Activated CD8-positive, alpha-beta T cell treated with anti-CD3 and anti-CD28 coated beads, Interleukin-2, amount 10 ng/mL, durations not matched to agents 7 days and 5 days (primary cell): ENCODE data around the gene CUL4A. TPM values are rescaled to one million over a fixed set of nuclear protein-coding genes. Genes with fewer than 3 reads are reported as not detected.

Experiments
- ATAC-seq: fragments of 150-1000 bp; cut with Tn5 transposase; one replicate; pipeline ENCODE4 v1.10.0; 2021; ENCODE audit warnings: moderate library complexity
- CTCF ChIA-PET: fragments of 350-600 bp; sonication (Branson Sonifier 250); formaldehyde crosslinking; loops from one replicate; lab custom pipeline; 2021; ENCODE audit warnings: antibody characterized with exemption; lab: Charles Lee
- POLR2A ChIA-PET: fragments of 350-600 bp; sonication (Branson Sonifier 250); formaldehyde crosslinking; loops from one replicate; lab custom pipeline; 2021; ENCODE audit warnings: antibody characterized with exemption; lab: Charles Lee
- DNase-seq: peaks from one replicate; pipeline ENCODE4 v3.0.0-alpha.2; 2020
- H3K27ac Mint-ChIP-seq: one replicate; pipeline ENCODE4 v1.8.0; 2021; ENCODE audit warnings: mild to moderate bottlenecking, mixed read lengths
- H3K27me3 Mint-ChIP-seq: one replicate; pipeline ENCODE4 v1.8.0; 2021; ENCODE audit warnings: low read depth, mixed read lengths
- H3K36me3 Mint-ChIP-seq: one replicate; pipeline ENCODE4 v1.8.0; 2021; ENCODE audit warnings: low read depth, mixed read lengths
- H3K4me1 Mint-ChIP-seq: one replicate; pipeline ENCODE4 v1.8.0; 2021; ENCODE audit warnings: low read depth, mixed read lengths
- H3K4me3 Mint-ChIP-seq: one replicate; pipeline ENCODE4 v1.8.0; 2021; ENCODE audit warnings: mild to moderate bottlenecking, mixed read lengths
- H3K9me3 Mint-ChIP-seq: one replicate; pipeline ENCODE4 v1.8.0; 2022; ENCODE audit warnings: mixed read lengths; ENCODE audit not compliant: insufficient read depth
- total RNA-seq, 2 experiments: library from RNA; stranded (reverse); gene quantifications; one replicate each; pipeline ENCODE4 v1.2.3, GENCODE V29; 2021

Gene CUL4A
- total RNA-seq, 2 experiments from 2014 or later, result 65.9 to 70.5 TPM

DNA sequence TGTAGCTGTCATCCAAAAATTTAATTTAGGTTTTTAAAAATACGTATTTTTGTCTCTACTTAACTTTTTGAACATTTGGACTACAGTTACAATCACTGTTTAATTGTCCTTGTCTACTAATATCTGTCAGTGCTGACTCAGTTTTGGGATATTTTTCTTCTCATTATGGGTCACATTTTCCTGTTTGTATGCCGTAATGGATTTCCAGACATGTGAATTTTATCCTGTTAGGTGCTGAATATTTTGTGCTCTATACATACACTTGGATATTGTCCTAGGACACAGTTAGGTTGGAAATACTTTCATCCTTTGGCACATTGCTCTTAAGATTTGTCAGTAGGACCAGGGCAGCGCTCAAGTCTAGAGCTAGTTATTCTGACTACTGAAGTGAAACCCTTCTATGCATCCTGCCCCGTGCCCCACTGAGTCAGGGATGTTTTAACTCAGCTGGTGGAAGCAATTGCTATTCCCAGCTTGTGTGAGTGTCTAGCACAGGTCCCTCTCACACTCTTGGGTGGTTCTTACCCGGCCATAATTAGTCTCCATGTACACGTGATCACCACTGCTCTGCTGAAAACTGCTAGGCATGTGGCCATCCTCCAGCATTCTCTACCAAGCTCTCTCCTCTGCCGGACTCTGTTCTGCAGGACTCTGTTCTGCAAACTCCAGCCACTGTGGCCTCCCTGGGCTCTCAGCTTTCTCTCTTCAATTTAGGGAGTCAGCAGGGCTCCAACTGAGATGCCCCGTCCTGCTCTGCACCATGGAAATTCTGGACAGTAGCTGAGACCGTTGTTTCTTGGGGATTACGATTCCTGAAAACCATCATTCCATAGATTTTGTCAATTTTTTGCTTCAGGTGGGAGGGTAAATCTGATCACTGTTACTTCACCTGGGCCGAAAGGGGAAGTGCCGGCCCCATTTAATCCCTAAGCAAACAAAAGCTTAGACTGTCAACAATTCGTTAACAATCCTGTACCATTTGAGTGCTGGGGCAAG is 39.8 kb upstream of the CUL4A start:
- ATAC-seq, result no peak
- no peaks in the 10 kb centered on the region for H3K9me3 Mint-ChIP-seq
- ChIA-PET CTCF (no interaction called here), POLR2A (interaction anchor here (0.6 to 1.2 kb wide), 2 partner anchors 16 to 185 kb away, joined by 3 read pairs; no protein-coding TSS in a partner anchor)
- no peak overlapping the region for H3K4me3 Mint-ChIP-seq
- no peak for DNase-seq
- H3K36me3 Mint-ChIP-seq, result peaks cover 44% of the 10 kb centered on the region
- H3K4me1 Mint-ChIP-seq, result peaks cover 6% of the 10 kb centered on the region
- H3K27me3 Mint-ChIP-seq, result no peaks in the 10 kb centered on the region
- no peak overlapping the region for H3K27ac Mint-ChIP-seq

DNA sequence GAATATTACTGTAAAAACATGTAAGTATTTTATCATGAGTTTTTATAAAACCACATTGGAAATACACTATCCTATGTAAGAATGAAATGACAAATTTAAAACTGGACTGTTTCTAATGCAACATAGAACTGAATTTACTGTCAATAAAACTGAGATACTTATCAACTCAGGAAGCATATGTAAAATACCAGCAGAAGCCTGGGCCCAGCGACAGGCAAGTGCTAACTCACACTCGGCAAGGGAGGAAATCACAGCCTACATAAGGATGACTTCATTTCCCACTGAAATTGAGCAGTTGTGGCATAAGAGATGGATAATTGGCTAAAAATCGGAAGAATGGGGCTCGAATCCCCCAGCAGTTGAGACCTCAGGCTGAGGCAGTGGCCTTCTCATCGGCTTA is 38.9 kb upstream of the CUL4A start:
- no peaks in the 10 kb centered on the region for H3K9me3 Mint-ChIP-seq
- DNase-seq (no peak), ATAC-seq (no peak)
- no peak overlapping the region for H3K4me3 Mint-ChIP-seq
- H3K4me1 Mint-ChIP-seq, result peaks cover 6% of the 10 kb centered on the region
- H3K27ac Mint-ChIP-seq, result no peak overlapping the region
- CTCF ChIA-PET, result no interaction called here
- POLR2A ChIA-PET, result interaction anchor here (0.6 to 1.2 kb wide), 2 partner anchors 15 to 186 kb away, joined by 3 read pairs; no protein-coding TSS in a partner anchor
- H3K27me3 Mint-ChIP-seq, result no peaks in the 10 kb centered on the region
- H3K36me3 Mint-ChIP-seq, result peaks cover 45% of the 10 kb centered on the region

DNA sequence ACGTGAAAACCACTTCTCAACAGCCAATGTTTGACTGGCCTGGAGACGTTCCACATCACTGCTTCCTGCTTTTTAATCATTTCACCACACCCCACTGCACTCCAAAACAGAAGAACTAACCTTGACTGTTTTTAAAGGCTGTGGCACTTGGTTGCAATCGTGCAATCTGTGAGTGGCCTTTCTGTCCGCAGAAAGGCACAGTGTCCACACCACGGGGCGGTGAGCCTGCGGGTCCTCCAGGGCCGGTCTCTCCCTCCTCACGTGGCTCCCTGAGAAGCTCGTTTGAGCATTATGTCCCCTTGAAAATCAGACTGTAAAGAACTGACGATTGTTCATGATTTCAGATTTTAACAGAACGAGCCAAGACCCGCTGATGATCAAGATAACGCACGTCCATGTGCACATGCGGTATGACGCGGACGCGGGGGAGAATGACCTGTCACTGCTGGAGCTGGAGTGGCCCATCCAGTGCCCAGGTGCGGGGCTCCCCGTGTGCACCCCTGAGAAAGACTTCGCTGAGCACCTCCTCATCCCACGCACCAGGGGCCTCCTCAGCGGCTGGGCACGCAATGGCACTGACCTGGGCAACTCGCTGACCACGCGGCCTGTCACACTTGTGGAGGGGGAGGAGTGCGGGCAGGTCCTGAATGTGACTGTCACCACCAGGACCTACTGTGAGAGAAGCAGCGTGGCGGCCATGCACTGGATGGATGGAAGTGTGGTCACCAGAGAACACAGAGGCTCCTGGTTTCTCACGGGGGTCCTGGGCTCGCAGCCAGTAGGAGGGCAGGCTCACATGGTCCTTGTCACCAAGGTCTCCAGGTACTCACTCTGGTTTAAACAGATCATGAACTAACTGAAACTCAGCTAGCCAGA is 37.9 kb upstream of the CUL4A start:
- H3K9me3 Mint-ChIP-seq, result no peaks in the 10 kb centered on the region
- peaks cover 49% of the 10 kb centered on the region for H3K36me3 Mint-ChIP-seq
- H3K4me3 Mint-ChIP-seq, result no peak overlapping the region
- H3K27me3 Mint-ChIP-seq, result no peaks in the 10 kb centered on the region
- DNase-seq, result no peak
- H3K27ac Mint-ChIP-seq, result no peak overlapping the region
- ChIA-PET POLR2A (no interaction called here), CTCF (no interaction called here)
- ATAC-seq, result no peak
- H3K4me1 Mint-ChIP-seq, result peaks cover 8% of the 10 kb centered on the region

GRCh38 chr13:113172419-113172926 is 36.9 kb upstream of the CUL4A start:
- ATAC-seq, result no peak

GRCh38 chr13:113176280-113176679 is 33.1 kb upstream of the CUL4A start:
- peaks cover 58% of the 10 kb centered on the region for H3K36me3 Mint-ChIP-seq
- H3K4me1 Mint-ChIP-seq, result peaks cover 24% of the 10 kb centered on the region
- H3K27ac Mint-ChIP-seq, result peak overlapping the region; percentile 92
- H3K9me3 Mint-ChIP-seq, result no peaks in the 10 kb centered on the region
- H3K4me3 Mint-ChIP-seq, result peak overlapping the region; percentile 7
- POLR2A ChIA-PET, result no interaction called here
- H3K27me3 Mint-ChIP-seq, result no peaks in the 10 kb centered on the region
- DNase-seq (no peak), ATAC-seq (peak; percentile 47)
- CTCF ChIA-PET, result interaction anchor here (0.9 kb wide), 1 partner anchor 62 kb away, joined by 3 read pairs; no protein-coding TSS in a partner anchor

More at GRCh38 chr13:113172419-113172926, 36.9 kb upstream of the CUL4A start:
- no peak for DNase-seq
- H3K36me3 Mint-ChIP-seq, result peaks cover 47% of the 10 kb centered on the region
- no peak overlapping the region for H3K27ac Mint-ChIP-seq
- H3K9me3 Mint-ChIP-seq, result no peaks in the 10 kb centered on the region
- no peaks in the 10 kb centered on the region for H3K27me3 Mint-ChIP-seq
- CTCF ChIA-PET, result no interaction called here
- peaks cover 8% of the 10 kb centered on the region for H3K4me1 Mint-ChIP-seq
- POLR2A ChIA-PET, result no interaction called here
- H3K4me3 Mint-ChIP-seq, result no peak overlapping the region

- ATAC-seq (no peak), DNase-seq (no peak)
- H3K27me3 Mint-ChIP-seq, result no peaks in the 10 kb centered on the region
- no peaks in the 10 kb centered on the region for H3K9me3 Mint-ChIP-seq
- CTCF ChIA-PET, result no interaction called here
- H3K4me1 Mint-ChIP-seq, result peaks cover 24% of the 10 kb centered on the region
- H3K27ac Mint-ChIP-seq, result peak overlapping the region; percentile 92
- POLR2A ChIA-PET, result no interaction called here
- H3K36me3 Mint-ChIP-seq, result peaks cover 59% of the 10 kb centered on the region
- no peak overlapping the region for H3K4me3 Mint-ChIP-seq
Measured at GRCh38 chr13:113176822-113177221, 32.6 kb upstream of the CUL4A start.

DNA sequence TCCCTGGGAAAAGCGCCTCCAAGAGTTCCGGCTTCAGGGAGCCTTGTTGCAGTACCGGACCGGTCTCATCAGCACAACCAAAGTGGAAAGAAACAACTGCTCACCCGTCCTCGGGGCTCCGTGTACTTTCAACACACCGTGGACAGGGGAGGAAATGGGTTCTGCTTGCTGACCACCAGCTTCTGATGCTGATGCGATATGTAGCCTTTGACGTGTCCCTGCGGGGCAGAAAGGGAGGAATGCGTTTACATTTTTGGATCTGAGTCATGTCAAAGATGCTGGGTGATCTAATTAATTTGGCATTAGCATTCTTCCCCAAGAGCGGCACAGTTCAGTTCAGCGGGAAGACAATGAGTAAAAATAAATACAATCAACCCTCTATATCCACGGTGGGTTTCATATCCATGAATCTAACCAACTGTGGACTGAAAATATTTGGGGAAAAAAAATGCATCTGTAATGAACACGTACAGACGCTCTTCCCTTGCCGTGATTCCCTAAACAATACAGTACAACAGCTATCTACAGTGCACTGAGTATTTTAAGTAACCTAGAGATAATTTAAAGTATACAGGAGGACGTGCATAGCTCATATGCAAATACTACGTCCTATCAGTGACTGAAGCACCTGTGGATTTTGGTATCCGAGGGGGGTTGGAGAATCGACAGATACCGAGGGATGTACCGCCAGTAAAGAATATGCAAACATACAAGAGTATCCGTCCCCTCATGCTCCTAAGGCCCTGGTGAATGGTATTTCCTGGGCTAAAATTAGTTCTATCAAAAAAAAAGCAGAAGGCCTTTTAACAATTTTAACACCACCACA is 31.1 kb upstream of the CUL4A start:
- POLR2A ChIA-PET, result no interaction called here
- no peak overlapping the region for H3K4me3 Mint-ChIP-seq
- H3K27ac Mint-ChIP-seq, result no peak overlapping the region
- no peak for DNase-seq
- H3K4me1 Mint-ChIP-seq, result peaks cover 31% of the 10 kb centered on the region
- peaks cover 66% of the 10 kb centered on the region for H3K36me3 Mint-ChIP-seq
- ATAC-seq, result no peak
- CTCF ChIA-PET, result no interaction called here
- no peaks in the 10 kb centered on the region for H3K27me3 Mint-ChIP-seq
- H3K9me3 Mint-ChIP-seq, result no peaks in the 10 kb centered on the region

GRCh38 chr13:113178896-113179167 is 30.6 kb upstream of the CUL4A start:
- H3K27me3 Mint-ChIP-seq, result no peaks in the 10 kb centered on the region
- DNase-seq (no peak), ATAC-seq (no peak)
- CTCF ChIA-PET, result no interaction called here
- H3K4me3 Mint-ChIP-seq, result no peak overlapping the region
- POLR2A ChIA-PET, result no interaction called here
- peaks cover 37% of the 10 kb centered on the region for H3K4me1 Mint-ChIP-seq
- H3K27ac Mint-ChIP-seq, result no peak overlapping the region
- peaks cover 71% of the 10 kb centered on the region for H3K36me3 Mint-ChIP-seq
- H3K9me3 Mint-ChIP-seq, result no peaks in the 10 kb centered on the region

GRCh38 chr13:113179374-113180230 is 29.8 kb upstream of the CUL4A start:
- H3K9me3 Mint-ChIP-seq, result no peaks in the 10 kb centered on the region
- H3K27me3 Mint-ChIP-seq, result no peaks in the 10 kb centered on the region
- DNase-seq, result no peak
- H3K27ac Mint-ChIP-seq, result peak overlapping the region; percentile 64
- no peak for ATAC-seq
- CTCF ChIA-PET, result no interaction called here
- peaks cover 68% of the 10 kb centered on the region for H3K36me3 Mint-ChIP-seq
- H3K4me1 Mint-ChIP-seq, result peaks cover 37% of the 10 kb centered on the region
- H3K4me3 Mint-ChIP-seq, result no peak overlapping the region
- POLR2A ChIA-PET, result no interaction called here

GRCh38 chr13:113182046-113182445 is 27.4 kb upstream of the CUL4A start:
- DNase-seq (no peak), ATAC-seq (no peak)
- ChIA-PET CTCF (no interaction called here), POLR2A (no interaction called here)
- H3K36me3 Mint-ChIP-seq, result peaks cover 67% of the 10 kb centered on the region
- no peak overlapping the region for H3K4me3 Mint-ChIP-seq
- peaks cover 48% of the 10 kb centered on the region for H3K4me1 Mint-ChIP-seq
- H3K27me3 Mint-ChIP-seq, result no peaks in the 10 kb centered on the region
- H3K9me3 Mint-ChIP-seq, result no peaks in the 10 kb centered on the region
- no peak overlapping the region for H3K27ac Mint-ChIP-seq
